Nucleus accumbens (tissue), 56 donors: Measurements from ENCODE around the gene PPIP5K1.
"Not testable (repeated sequence)": the region's sequence is repeated elsewhere in the genome, so short reads cannot be mapped to it uniquely, and the experiment has no call there.

ENCODE experiments used
- DNase-seq, 56 donors: peaks; one replicate each; lab custom pipeline; 2025; lab: John Stamatoyannopoulos, UW

PPIP5K1 gene

DNA sequence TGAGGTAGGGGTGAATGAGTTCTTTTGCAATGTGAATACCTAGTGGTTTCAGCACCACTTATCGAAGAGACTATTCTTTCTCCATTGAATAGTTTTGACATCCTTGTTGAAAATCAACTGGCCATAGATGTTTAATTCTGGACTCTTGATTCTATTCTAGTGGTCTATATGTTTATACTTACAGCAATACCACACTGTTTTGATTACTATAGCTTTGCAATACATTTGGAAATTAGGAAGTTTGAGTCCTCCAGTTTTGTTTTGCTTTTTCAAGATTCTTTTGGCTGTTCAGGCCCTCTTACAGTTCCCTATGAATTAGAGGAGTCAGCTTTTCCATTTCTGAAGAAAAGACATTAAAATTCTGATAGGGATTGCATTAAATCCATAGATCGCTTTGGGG lies 42.5 kb downstream of the PPIP5K1 start:
- no peak for DNase-seq

DNA sequence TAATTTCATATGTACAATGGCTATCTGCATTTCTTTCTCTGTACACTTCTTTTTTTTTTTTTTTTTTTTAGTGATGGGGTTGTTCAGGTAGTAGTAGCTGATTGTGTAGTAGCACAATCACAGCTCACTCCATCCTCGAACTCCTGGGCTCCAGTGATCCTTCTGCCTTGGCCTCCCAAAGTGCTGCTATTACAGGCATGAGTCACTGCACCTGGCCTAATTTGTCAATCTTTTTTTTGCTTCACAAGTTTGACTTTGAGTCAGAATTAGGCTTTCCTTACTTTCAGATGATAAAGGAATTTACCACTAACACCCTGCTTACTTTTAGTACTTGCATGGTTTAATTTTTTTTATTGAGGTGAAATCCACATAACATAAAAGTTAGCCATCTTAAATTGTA lies 44.6 kb downstream of the PPIP5K1 start:
- no peak for DNase-seq

DNA sequence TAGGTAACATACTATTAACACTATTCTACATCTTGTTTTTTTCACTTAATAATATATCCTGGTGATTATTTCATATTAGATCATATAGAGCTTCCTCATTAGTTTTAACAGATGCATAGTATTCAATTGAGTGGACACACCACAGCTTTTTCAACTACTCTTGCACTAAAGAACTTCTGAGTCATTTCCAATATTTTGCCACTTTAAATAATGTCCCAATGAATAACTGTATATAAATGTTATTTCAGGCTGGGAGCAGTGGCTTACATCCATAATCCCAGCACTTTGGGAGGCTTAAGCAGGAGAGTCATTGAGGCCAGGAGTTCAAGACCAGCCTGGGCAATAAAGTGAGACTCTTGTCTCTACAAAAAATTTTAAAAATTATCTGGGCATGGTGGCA lies 45.7 kb downstream of the PPIP5K1 start:
- no peak for DNase-seq

DNA sequence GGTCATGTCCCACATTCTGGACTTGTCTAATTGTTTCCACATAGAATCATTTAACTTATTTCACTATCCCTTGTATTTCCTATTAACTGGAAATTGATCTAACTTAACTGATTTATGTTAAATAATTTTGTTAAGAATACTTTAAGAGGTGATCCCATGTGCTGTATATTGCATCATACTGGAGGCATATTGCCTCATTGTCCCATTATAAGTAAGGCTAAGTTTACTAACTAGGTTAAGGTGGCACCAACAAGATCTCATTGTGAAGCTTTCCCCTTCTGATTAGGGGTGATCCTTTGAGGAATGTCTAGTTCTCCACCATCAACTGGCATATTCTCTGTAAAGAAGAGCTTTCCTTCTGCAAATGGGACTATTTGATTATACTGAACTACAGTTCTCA lies 48.2 kb downstream of the PPIP5K1 start:
- no peak for DNase-seq

DNA sequence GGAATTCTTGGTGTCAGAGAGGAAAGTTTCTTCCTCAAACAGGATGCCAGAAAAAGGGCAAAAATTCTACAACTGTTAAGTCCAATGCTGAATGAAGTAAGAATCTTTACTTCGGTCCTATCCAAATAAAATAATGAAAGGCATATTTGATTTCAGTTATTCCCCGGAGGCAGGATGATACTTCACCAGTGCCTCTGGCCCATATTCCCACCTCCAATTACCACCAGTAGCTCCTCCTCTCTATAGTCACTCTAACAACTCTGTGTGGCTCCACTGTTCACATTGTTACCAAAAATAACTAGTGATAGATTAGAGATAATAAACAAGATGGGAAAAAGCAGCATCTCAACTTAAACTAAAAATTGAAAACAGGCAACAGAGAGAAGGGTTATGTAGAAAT lies 51.9 kb downstream of the PPIP5K1 start:
- no peak for DNase-seq

DNA sequence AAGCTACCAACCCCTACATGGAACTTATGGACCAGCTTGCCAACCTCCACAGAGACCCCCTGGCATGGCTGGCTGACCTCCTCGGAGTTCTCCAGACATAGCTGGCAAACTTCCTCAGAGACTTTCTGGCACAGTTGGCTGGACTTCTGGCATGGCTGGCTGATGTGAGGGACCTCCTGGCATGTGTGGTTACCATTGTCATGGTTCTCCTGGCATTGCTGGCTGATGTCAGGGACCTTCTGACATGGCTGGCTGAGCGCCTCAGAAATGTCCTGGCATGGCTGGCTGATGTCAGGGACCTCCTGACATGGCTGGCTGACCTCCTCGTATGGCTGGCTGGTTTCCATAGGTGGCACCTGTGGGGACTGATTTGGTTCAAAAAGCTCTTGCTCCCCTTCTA lies 55.1 kb downstream of the PPIP5K1 start:
- no peak for DNase-seq

DNA sequence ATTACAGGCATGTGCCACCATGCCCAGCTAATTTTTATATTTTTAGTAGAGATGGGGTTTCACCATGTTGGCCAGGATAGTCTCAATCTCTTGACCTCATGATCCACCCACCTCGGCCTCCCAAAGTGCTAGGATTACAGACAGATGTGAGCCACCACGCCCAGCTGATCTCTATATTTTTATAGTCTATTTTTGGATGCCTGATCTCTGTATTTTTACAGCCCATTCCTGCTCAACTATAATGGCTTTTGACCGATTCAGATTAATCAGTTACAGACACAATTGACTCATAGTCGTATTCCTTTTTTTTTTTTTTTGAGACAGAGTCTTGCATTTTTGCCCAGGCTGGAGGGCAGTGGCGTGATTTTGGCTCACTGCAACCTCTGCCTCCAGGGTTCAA lies 57.2 kb downstream of the PPIP5K1 start:
- not testable (repeated sequence) for DNase-seq

DNA sequence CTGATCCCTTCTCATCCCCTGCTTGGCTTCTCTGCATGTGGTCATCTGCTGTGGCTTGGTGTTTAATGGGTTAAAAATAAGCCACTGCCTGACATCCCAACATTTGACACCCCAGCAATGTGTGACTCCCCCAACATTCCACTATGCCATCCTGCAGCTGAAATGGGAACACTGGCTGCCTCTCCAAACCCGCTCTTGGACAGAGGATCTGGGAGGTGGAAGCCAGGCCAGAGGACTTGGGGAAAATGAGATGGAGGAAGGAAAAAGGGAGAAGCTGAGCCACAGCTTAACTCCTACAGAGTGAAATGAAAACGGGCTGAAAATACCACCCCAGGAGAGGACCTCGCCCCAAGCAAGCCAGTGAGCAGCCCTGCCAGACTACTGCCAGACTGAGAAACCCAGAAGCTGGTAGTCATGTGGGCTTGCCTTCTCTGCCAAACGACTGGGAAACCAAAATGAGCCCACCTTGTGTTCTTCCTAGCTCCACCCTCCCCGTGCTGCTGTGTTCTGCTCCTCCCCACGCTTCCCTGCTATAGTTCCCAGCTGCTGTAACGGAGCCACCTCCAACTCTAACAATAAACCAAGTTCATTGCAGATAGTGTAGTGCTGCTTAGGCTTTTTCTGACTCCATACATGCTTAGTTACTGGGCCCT lies 58.9 kb downstream of the PPIP5K1 start:
- peak in 26 of 56 donors; percentile 17 to 75 (median 41) for DNase-seq

DNA sequence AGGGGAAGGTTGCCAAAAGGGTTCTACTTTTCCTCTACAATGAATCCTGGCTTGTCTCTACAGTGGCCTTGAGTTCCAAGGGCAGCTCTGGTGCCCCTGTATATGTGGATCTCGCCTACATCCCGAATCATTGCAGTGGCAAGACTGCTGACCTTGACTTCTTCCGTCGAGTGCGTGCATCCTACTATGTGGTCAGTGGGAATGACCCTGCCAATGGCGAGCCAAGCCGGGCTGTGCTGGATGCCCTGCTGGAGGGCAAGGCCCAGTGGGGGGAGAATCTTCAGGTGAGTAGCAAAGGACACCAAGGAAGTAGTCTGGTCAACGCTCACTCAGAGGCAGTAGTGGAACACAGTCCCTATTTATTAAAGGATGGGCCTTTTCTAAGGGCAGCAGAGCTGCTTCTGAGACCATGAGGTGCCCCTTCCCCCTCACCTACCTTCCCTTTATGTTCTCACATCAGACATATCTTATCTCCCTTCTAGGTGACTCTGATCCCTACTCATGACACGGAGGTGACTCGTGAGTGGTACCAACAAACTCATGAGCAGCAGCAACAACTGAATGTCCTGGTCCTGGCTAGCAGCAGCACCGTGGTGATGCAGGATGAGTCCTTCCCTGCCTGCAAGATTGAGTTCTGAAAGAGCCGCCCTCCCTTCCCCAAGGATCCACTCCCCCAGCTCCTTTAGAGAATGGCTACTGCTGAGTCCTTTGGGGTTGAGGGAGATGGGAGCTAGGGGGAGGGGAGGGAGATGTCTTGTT lies 60.2 kb downstream of the PPIP5K1 start:
- no peak for DNase-seq

DNA sequence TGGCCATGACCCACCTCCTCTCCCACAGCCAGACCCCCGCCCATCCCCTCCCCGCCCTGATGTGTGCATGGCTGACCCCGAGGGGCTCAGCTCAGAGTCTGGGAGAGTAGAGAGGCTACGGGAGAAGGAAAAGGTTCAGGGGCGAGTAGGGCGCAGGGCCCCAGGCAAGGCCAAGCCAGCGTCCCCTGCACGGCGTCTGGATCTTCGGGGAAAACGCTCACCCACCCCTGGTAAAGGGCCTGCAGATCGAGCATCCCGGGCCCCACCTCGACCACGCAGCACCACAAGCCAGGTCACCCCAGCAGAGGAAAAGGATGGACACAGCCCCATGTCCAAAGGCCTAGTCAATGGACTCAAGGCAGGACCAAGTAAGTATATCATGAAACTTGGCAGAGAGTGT lies 60.9 kb downstream of the PPIP5K1 start:
- DNase-seq: no peak

DNA sequence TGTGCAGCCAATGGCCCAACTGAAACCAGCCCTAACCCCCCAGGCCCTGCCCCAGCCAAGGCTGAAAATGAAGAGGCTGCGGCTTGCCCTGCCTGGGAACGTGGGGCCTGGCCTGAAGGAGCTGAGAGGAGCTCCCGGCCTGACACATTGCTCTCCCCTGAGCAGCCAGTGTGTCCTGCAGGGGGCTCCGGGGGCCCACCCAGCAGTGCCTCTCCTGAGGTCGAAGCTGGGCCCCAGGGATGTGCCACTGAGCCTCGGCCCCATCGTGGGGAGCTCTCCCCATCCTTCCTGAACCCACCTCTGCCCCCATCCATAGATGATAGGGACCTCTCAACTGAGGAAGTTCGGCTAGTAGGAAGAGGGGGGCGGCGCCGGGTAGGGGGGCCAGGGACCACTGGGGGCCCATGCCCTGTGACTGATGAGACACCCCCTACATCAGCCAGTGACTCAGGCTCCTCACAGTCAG lies 61.4 kb downstream of the PPIP5K1 start:
- DNase-seq: no peak

DNA sequence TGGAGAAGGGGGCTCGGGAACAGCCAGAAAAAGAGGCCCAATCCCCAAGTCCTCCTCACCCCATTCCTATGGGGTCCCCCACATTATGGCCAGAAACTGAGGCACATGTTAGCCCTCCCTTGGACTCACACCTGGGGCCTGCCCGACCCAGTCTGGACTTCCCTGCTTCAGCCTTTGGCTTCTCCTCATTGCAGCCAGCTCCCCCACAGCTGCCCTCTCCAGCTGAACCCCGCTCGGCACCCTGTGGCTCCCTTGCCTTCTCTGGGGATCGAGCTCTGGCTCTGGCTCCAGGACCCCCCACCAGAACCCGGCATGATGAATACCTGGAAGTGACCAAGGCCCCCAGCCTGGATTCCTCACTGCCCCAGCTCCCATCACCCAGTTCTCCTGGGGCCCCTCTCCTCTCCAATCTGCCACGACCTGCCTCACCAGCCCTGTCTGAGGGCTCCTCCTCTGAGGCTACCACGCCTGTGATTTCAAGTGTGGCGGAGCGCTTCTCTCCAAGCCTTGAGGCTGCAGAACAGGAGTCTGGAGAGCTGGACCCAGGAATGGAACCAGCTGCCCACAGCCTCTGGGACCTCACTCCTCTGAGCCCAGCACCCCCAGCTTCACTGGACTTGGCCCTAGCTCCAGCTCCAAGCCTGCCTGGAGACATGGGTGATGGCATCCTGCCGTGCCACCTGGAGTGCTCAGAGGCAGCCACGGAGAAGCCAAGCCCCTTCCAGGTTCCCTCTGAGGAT lies 62.0 kb downstream of the PPIP5K1 start:
- DNase-seq: no peak

DNA sequence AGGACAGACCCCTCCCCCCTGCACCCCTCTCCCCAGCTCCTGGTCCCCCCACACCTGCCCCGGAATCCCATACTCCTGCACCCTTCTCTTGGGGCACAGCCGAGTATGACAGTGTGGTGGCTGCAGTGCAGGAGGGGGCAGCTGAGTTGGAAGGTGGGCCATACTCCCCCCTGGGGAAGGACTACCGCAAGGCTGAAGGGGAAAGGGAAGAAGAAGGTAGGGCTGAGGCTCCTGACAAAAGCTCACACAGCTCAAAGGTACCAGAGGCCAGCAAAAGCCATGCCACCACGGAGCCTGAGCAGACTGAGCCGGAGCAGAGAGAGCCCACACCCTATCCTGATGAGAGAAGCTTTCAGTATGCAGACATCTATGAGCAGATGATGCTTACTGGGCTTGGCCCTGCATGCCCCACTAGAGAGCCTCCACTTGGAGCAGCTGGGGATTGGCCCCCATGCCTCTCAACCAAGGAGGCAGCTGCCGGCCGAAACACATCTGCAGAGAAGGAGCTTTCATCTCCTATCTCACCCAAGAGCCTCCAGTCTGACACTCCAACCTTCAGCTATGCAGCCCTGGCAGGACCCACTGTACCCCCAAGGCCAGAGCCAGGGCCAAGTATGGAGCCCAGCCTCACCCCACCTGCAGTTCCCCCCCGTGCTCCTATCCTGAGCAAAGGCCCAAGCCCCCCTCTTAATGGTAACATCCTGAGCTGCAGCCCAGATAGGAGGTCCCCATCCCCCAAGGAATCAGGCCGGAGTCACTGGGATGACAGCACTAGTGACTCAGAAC lies 62.8 kb downstream of the PPIP5K1 start:
- DNase-seq: peak in 1 of 56 donors; percentile 36

DNA sequence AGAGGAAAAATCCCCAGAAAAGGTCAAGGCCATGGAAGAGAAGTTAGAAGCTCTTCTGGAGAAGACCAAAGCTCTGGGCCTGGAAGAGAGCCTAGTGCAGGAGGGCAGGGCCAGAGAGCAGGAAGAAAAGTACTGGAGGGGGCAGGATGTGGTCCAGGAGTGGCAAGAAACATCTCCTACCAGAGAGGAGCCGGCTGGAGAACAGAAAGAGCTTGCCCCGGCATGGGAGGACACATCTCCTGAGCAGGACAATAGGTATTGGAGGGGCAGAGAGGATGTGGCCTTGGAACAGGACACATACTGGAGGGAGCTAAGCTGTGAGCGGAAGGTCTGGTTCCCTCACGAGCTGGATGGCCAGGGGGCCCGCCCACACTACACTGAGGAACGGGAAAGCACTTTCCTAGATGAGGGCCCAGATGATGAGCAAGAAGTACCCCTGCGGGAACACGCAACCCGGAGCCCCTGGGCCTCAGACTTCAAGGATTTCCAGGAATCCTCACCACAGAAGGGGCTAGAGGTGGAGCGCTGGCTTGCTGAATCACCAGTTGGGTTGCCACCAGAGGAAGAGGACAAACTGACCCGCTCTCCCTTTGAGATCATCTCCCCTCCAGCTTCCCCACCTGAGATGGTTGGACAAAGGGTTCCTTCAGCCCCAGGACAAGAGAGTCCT lies 63.6 kb downstream of the PPIP5K1 start:
- DNase-seq: no peak

DNA sequence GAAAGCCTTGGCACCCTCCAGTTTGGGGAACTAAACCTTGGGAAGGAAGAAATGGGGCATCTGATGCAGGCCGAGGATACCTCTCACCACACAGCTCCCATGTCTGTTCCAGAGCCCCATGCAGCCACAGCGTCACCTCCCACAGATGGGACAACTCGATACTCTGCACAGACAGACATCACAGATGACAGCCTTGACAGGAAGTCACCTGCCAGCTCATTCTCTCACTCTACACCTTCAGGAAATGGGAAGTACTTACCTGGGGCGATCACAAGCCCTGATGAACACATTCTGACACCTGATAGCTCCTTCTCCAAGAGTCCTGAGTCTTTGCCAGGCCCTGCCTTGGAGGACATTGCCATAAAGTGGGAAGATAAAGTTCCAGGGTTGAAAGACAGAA lies 64.9 kb downstream of the PPIP5K1 start:
- no peak for DNase-seq

DNA sequence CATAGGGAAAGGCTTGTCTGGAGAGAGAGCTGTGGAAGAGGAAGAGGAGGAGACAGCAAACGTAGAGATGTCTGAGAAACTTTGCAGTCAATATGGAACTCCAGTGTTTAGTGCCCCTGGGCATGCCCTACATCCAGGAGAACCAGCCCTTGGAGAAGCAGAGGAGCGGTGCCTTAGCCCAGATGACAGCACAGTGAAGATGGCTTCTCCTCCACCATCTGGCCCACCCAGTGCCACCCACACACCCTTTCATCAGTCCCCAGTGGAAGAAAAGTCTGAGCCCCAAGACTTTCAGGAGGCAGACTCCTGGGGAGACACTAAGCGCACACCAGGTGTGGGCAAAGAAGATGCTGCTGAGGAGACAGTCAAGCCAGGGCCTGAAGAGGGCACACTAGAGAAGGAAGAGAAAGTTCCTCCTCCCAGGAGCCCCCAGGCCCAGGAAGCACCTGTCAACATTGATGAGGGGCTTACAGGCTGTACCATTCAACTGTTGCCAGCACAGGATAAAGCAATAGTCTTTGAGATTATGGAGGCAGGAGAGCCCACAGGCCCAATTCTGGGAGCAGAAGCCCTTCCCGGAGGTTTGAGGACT lies 65.7 kb downstream of the PPIP5K1 start:
- no peak for DNase-seq

DNA sequence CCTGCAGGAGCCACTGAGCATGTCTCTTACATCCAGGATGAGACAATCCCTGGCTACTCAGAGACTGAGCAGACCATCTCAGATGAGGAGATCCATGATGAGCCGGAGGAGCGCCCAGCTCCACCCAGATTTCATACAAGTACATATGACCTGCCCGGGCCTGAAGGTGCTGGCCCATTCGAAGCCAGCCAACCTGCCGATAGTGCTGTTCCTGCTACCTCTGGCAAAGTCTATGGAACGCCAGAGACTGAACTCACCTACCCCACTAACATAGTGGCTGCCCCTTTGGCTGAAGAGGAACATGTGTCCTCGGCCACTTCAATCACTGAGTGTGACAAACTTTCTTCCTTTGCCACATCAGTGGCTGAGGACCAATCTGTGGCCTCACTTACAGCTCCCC lies 66.4 kb downstream of the PPIP5K1 start:
- DNase-seq: no peak

DNA sequence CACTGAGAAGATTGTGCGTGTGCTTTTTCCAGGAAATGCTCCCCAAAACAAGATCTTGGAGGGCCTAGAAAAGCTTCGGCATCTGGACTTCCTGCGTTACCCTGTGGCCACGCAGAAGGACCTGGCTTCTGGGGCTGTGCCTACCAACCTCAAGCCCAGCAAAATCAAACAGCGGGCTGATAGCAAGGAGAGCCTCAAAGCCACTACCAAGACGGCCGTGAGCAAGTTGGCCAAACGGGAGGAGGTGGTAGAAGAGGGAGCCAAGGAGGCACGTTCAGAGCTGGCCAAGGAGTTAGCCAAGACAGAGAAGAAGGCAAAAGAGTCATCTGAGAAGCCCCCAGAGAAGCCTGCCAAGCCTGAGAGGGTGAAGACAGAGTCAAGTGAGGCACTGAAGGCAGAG lies 67.8 kb downstream of the PPIP5K1 start:
- DNase-seq: no peak

DNA sequence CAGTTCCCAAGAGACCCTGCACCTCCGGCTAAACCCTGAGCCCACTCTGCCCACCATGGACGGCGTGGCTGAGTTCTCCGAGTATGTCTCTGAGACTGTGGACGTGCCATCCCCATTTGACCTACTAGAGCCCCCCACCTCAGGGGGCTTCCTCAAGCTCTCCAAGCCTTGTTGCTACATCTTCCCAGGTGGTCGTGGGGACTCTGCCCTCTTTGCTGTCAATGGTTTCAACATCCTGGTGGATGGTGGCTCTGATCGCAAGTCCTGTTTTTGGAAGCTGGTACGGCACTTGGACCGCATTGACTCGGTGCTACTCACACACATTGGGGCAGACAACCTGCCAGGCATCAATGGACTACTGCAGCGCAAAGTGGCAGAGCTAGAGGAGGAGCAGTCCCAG lies 68.6 kb downstream of the PPIP5K1 start:
- DNase-seq: no peak

DNA sequence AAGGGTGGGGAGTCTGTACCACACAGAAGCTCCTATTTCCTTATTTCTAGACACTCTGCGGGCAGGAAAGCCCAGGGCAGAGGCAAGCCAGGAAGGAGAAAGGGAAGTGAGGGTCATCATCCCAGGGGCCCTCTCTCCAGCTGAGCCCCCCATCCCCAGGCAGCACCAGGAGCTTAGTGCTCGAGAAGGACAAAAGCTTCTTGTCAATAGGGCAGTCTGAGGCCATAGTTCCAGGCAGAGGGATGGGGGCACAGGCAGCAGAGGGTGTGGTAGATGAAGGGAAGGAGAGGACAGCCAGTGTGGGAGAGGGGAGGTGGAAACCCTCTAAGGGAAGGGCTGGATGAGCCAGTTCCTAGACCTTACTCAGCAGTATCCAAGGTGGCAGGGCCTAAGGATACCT lies 69.9 kb downstream of the PPIP5K1 start:
- DNase-seq: no peak
